Measurements from ENCODE around the gene MAPK8IP3. TPM values are rescaled to one million over a fixed set of nuclear protein-coding genes. Genes with fewer than 3 reads are reported as not detected.

The MAPK8IP3 gene
- total RNA-seq, 1 donor from 2014 or later = 28.5 TPM

- H3K36me3 Mint-ChIP-seq = peaks cover 3% of the 10 kb centered on the region
- H3K9me3 Mint-ChIP-seq = no peaks in the 10 kb centered on the region
- H3K27me3 ChIP-seq = no peaks in the 10 kb centered on the region
- peaks cover 10% of the 10 kb centered on the region for H3K4me1 Mint-ChIP-seq
- TF ChIP-seq EZH2 (IDR thresholded peaks at IDR 0.05) (no peak), EZH2phosphoT487 (IDR thresholded peaks at IDR 0.05) (no peak), CTCF (IDR thresholded peaks at IDR 0.05) (no peak)
- H3F3A ChIP-seq (ENCODE audit: low read depth) = peaks cover 7% of the 10 kb centered on the region
- H3K27ac ChIP-seq = no peak overlapping the region
- H2AFZ ChIP-seq (replicated peaks) = no peak overlapping the region
- H3K36me3 ChIP-seq = no peaks in the 10 kb centered on the region
- peaks cover 25% of the 10 kb centered on the region for H3K79me2 ChIP-seq (ENCODE audit: low read depth)
- H3K4me3 ChIP-seq = peak overlapping the region; percentile 83
- peaks cover 7% of the 10 kb centered on the region for H3K27me3 Mint-ChIP-seq (ENCODE audit: insufficient read depth, low read depth)
- no peak overlapping the region for H3K9ac ChIP-seq
- peak overlapping the region; percentile 97 for H3K4me3 Mint-ChIP-seq
- DNase-seq (ENCODE audit: low spot score) = peak; percentile 35
- peaks cover 38% of the 10 kb centered on the region for H4K20me1 ChIP-seq (ENCODE audit: low read depth)
- H3K9me3 ChIP-seq (ENCODE audit: low read depth) = no peaks in the 10 kb centered on the region
- peaks cover 5% of the 10 kb centered on the region for H3K4me1 ChIP-seq
- H3K4me2 ChIP-seq = peak overlapping the region; percentile 95
- H3K27ac Mint-ChIP-seq = no peak overlapping the region
Measured at GRCh38 chr16:1771864-1772361, 65.9 kb downstream of the MAPK8IP3 start.

GRCh38 chr16:1772362-1772907 lies 66.4 kb downstream of the MAPK8IP3 start, which contains the start of gene EME2:
TSS of gene EME2 (plus strand) at chr16:1772810. CDS start at chr16:1773228, 418 bp downstream.
- no peaks in the 10 kb centered on the region for H3K36me3 ChIP-seq
- H3K4me1 Mint-ChIP-seq = peaks cover 10% of the 10 kb centered on the region
- H3K9me3 Mint-ChIP-seq = no peaks in the 10 kb centered on the region
- peaks cover 5% of the 10 kb centered on the region for H3K4me1 ChIP-seq
- H2AFZ ChIP-seq (replicated peaks) = peak within 1 kb of the TSS; percentile 80
- H3K4me2 ChIP-seq = peak within 1 kb of the TSS; percentile 95
- peaks cover 38% of the 10 kb centered on the region for H4K20me1 ChIP-seq (ENCODE audit: low read depth)
- no peak within 1 kb of the TSS for H3K27ac Mint-ChIP-seq
- H3K79me2 ChIP-seq (ENCODE audit: low read depth) = peaks cover 25% of the 10 kb centered on the region
- H3K27me3 Mint-ChIP-seq (ENCODE audit: insufficient read depth, low read depth) = peaks cover 7% of the 10 kb centered on the region
- peak within 1 kb of the TSS; percentile 59 for H3K9ac ChIP-seq
- H3K4me3 Mint-ChIP-seq = peak within 1 kb of the TSS; percentile 97
- no peak for TF ChIP-seq CTCF (IDR thresholded peaks at IDR 0.05)
- no peak for TF ChIP-seq EZH2phosphoT487 (IDR thresholded peaks at IDR 0.05)
- TF ChIP-seq EZH2 (IDR thresholded peaks at IDR 0.05) = no peak
- DNase-seq (ENCODE audit: low spot score) = peak; percentile 54
- no peak within 1 kb of the TSS for H3K27ac ChIP-seq
- no peaks in the 10 kb centered on the region for H3K9me3 ChIP-seq (ENCODE audit: low read depth)
- peak within 1 kb of the TSS; percentile 83 for H3K4me3 ChIP-seq
- H3K27me3 ChIP-seq = no peaks in the 10 kb centered on the region
- H3F3A ChIP-seq (ENCODE audit: low read depth) = peaks cover 7% of the 10 kb centered on the region
- H3K36me3 Mint-ChIP-seq = peaks cover 3% of the 10 kb centered on the region

- peak within 1 kb of the TSS; percentile 80 for H2AFZ ChIP-seq (replicated peaks)
- H3K4me1 ChIP-seq = peaks cover 5% of the 10 kb centered on the region
Measured at GRCh38 chr16:1772908-1773702, 67.1 kb downstream of the MAPK8IP3 start, which contains the start of gene MRPS34. TSS of gene MRPS34 (minus strand) at chr16:1773134. CDS start at chr16:1773119, 15 bp downstream.

More at GRCh38 chr16:1772908-1773702, 67.1 kb downstream of the MAPK8IP3 start, which contains the start of gene MRPS34:
- peak; percentile 97 for DNase-seq (ENCODE audit: low spot score)
- Histone ChIP-seq H3K27ac (no peak within 1 kb of the TSS), H3K4me3 (peak within 1 kb of the TSS; percentile 83), H4K20me1 (ENCODE audit: low read depth) (peaks cover 38% of the 10 kb centered on the region), H3K27me3 (no peaks in the 10 kb centered on the region), H3K9me3 (ENCODE audit: low read depth) (no peaks in the 10 kb centered on the region), H3K4me2 (peak within 1 kb of the TSS; percentile 95), H3F3A (ENCODE audit: low read depth) (peaks cover 7% of the 10 kb centered on the region), H3K36me3 (no peaks in the 10 kb centered on the region), H3K79me2 (ENCODE audit: low read depth) (peaks cover 25% of the 10 kb centered on the region), H3K9ac (peak within 1 kb of the TSS; percentile 59)
- peaks cover 3% of the 10 kb centered on the region for H3K36me3 Mint-ChIP-seq
- no peak within 1 kb of the TSS for H3K27ac Mint-ChIP-seq
- no peak for TF ChIP-seq EZH2 (IDR thresholded peaks at IDR 0.05)
- TF ChIP-seq EZH2phosphoT487 (IDR thresholded peaks at IDR 0.05) = no peak
- TF ChIP-seq CTCF (IDR thresholded peaks at IDR 0.05) = peak; percentile 85
- H3K4me1 Mint-ChIP-seq = peaks cover 10% of the 10 kb centered on the region
- H3K9me3 Mint-ChIP-seq = no peaks in the 10 kb centered on the region
- H3K4me3 Mint-ChIP-seq = peak within 1 kb of the TSS; percentile 97
- peaks cover 3% of the 10 kb centered on the region for H3K27me3 Mint-ChIP-seq (ENCODE audit: insufficient read depth, low read depth)

Data from neural progenitor cell (in vitro differentiated cells).